HG02759 (cell line): ENCODE measurements around the gene ZBTB25.

Experiments
- ATAC-seq: cut with Tn5 transposase; IDR thresholded peaks from one replicate; pipeline ENCODE4 v1.9.1; 2021; ENCODE audit warnings: mild to moderate bottlenecking, moderate library complexity; ENCODE audit not compliant: unreplicated experiment

ZBTB25 gene

DNA sequence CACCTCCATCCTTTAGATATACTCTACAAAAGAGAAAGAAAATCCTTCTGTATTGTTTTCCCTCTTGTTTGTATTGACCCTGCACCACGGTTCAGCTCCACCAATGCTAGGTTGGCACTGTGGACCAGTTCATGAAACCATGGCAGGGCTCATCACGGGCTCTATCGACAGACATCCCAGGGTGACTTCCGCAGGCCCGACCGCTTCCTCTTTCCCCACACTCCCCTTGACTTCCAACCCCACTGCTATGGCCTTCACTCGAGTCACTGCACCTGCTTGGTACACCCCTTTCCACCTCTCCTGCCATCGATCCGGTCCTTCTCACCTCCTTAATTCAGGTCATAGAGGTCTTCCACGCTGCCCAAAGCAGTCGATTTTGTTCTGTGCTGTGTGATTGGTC lies 59.5 kb downstream of the ZBTB25 start:
- ATAC-seq, result no peak

DNA sequence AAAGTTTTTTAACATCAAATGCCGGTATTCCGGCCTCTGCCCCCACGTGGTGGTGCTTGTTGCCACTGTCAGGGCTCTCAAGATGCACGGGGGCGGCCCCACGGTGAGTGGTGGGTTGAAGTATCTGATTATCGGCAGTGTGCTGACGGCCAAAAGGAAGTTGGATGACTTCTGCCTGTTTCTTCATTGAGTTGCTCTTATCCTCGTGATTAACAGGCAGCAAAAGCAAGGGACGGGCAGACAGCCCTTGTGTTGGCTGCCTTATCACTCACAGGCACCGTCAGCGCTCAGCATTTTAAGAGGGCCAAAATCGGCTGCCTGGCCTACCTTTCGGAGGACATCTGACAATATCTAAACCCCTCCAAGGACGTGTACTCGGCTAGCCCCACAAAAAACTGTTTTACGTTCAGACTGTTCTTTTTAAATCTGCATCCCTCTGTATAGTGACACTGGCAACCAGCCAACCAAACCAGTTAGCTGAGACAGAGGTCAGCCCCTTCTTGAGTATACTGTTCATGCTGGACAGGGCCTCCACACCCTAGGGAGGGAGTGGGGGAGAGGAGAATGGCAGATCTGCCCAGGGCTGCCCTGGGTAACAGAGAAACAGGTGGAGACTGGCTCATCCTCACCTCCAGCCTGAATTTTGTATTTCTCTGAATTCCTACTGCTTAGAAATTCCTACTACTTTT lies 61.2 kb downstream of the ZBTB25 start:
- ATAC-seq, result no peak

DNA sequence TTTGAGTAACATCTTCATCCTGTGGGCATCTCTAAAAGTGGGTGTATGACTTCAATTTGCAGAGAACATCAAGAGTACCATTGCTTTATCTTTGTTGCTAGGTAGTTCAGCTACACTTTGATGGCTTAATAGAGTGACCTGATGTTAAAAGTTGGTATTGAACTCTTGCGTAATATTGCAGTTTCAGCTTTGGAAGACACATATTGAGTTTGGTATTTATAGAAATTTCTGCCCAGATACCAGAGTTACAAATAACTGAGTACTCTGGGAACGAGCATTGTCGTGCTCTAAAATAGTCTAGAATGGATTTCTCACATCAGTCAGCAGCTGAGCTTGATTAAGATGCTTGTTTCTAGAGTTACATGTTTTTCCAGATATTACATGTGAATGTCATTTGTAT lies 63.1 kb downstream of the ZBTB25 start:
- no peak for ATAC-seq

- no peak for ATAC-seq
These were observed 64.5 kb downstream of the ZBTB25 start for GRCh38 chr14:64439141-64439540.

GRCh38 chr14:64438181-64438841 lies 65.3 kb downstream of the ZBTB25 start:
- no peak for ATAC-seq

DNA sequence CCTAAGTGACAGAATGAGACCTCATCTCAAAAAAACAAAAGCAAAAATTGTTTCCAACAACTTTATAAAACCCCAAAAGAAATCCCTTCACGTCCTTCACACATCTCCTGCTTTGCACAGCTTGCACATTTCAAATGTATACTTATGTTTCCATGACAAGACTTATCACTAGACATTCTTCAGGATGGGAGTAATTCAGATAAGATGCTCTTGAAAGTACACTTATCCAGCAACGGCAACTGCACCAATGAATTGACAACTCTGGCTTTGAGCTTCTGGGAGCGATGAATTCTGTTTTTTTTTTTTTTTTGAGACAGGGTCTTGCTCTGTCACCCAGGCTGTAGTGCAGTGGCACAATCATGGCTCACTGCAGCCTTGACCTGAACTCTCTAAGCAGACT lies 69.1 kb downstream of the ZBTB25 start:
- no peak for ATAC-seq

GRCh38 chr14:64423987-64424386 lies 79.7 kb downstream of the ZBTB25 start:
- ATAC-seq, result no peak

GRCh38 chr14:64422756-64423155 lies 80.9 kb downstream of the ZBTB25 start:
- ATAC-seq, result no peak

- no peak for ATAC-seq
These were observed 81.6 kb downstream of the ZBTB25 start for GRCh38 chr14:64422005-64422404.

DNA sequence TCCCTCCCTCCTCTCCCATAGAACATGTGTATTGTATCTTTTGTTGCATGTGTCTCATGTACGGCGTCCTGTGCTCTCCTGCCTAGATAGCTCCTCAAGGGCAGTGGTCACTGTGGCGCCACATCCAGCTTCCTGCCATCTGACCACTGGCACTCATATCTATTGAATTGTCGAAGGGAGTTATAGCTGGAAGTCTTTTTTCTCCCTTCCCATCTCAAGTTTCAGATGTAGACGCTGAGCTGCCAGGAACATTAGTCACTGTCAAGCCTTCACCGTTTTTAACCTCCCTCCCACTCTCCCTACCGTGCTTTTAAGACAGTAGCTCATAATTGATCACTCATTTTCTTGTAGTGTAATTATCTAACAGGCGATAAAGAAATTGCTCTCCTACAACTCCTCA lies 82.5 kb downstream of the ZBTB25 start:
- no peak for ATAC-seq

DNA sequence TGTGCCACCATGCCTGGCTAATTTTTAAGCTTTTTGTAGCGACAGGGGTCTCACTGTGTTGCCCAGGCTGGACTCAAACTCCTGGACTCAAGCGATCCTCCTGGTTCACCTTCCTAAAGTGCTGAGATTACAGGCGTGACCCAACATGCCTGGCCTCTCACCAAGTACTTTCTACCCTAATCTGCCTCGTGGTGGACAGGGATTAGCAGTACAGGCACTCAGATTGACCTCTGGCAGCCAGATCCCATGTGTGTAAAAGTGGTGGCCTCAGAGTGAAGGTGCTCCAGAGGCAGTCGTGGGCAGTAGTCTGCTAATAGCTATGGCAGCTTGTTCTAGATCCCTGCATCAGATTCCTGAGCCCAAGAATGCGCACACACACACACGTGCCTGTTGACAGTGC lies 84.6 kb downstream of the ZBTB25 start:
- no peak for ATAC-seq

DNA sequence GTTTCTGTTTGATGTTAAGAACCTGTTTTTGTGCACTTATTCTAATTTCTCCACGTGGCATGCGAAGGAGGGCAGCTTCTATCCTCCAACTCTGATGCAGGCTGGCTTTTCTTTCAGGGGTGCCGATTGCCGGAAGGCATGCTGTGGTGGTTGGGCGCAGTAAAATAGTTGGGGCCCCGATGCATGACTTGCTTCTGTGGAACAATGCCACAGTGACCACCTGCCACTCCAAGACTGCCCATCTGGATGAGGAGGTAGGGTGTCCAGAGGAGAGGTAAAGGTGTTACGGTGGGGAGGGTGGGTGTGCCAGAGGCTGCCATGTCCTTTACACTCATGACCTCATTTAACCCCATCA lies 85.9 kb downstream of the ZBTB25 start:
- ATAC-seq, result no peak

- no peak for ATAC-seq
These were observed 86.4 kb downstream of the ZBTB25 start for GRCh38 chr14:64417055-64417770.

DNA sequence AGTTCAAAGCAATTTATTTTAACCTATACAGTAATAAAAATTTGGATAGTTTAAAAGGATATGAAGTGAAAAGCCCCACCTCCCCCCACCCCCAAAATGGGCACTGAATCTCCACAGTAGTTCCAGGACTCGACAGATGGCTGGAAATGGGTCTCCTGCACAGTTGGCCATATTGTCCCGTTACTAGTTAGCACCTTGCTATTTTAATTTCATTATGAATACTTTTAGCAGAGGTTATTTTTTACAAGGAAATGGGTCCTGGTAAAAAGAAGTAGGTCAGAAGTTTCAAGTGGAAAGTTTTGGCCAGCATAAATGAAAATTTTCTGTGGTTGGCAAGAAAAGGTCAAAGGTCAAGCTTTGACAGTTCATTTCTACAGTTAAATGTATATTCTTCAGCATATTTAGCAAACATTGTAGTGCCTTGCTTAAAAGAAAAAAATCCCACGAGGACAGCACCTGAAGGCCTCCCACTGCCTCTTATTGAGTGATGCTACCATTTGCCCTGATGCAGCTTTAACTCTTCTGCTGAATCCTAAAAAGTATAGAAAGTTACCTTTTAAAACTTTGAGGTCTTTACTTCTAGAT lies 87.2 kb downstream of the ZBTB25 start:
- no peak for ATAC-seq

- ATAC-seq, result no peak
These were observed 91.4 kb downstream of the ZBTB25 start for GRCh38 chr14:64412237-64412636.

GRCh38 chr14:64411001-64411400 lies 92.6 kb downstream of the ZBTB25 start:
- no peak for ATAC-seq

GRCh38 chr14:64410084-64410774 lies 93.4 kb downstream of the ZBTB25 start:
- ATAC-seq, result no peak

DNA sequence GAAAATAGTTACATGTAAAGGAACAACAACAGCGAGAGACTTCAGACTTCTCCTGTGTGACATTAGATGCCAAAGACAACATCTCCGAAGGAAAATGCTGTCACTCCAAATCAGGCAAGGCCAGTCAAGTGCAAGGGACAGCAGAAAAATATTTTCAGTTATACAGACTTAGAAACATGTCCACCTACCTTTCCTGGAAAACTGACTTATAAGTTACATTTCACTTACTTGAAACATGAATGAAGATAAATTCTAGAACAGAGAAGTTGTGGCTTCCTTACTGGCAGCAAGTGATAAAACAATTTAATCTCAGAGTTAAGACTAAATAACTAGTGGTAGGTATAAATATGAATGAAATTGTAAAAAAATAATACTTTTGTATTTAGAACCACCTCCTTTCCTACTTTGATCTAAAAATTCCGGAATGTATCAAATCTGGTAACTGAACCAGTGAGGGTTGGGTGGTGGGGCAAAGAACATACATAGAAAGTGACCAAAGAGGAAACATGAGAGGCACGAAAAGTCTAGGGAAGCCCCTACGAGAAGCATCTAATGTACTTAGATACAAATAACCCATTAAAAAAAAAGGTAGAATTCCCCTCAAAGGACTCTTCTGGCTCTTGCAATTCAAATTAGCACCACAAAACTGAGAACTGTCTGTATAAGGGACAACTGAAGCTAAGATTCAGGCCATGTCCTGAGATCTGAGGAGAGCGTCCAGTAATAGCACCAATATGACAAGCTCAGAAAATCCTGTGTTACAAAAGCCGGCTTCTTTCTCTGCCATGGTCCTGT lies 94.3 kb downstream of the ZBTB25 start:
- peak; percentile 59 for ATAC-seq

DNA sequence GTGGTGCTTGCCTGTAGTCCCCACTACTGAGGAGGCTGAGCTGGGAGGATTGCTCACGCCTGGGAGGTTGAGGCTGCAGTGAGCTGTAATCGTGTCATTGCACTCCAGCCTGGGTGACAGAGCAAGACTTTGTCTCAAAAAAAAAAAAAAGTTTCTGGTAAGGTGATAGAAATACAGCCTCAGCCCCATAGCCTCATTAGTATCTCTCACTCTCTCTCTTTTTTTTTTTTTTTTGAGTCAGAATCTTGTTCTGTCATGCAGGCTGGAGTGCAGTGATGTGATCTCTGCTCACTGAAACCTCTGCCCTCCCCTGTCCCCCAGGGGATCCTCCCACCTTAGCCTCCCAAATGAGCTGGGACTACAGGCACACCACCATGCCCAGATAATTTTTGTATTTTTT lies 96.3 kb downstream of the ZBTB25 start:
- peak; percentile 50 for ATAC-seq

DNA sequence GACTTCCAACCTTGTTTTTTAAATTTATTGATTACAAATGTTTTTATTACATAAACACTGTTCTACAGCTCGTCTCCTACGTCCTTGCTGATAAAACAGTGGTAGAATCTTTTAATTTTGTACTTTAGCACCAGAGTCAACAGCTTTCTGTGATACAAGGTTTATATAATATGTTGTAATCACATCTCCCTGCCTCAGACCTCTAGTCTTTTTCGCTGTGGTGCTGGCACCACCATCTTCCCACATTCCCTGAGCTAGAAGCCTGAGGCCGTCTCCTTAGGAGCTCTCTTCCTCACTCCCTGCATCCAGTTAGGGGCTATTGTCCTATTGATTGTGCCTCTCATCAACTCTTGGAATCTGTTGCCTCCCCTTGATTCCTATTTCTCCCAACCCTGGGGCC lies 98.3 kb downstream of the ZBTB25 start:
- ATAC-seq, result no peak
